Progenitor cell of endocrine pancreas (in vitro differentiated cells): Measurements from ENCODE around the gene ATOX1. TPM values are rescaled to one million over a fixed set of nuclear protein-coding genes. Genes with fewer than 3 reads are reported as not detected.

Experiments used
- DNase-seq: peaks from one replicate; pipeline ENCODE4 v3.0.0; 2021; ENCODE audit warnings: low spot score; ENCODE audit not compliant: unreplicated experiment
- H3K27ac Mint-ChIP-seq: 2 replicates; pipeline ENCODE4 v1.8.0; 2021; ENCODE audit warnings: mild to moderate bottlenecking, moderate library complexity, mixed read lengths
- H3K27me3 Mint-ChIP-seq: 2 replicates; pipeline ENCODE4 v1.8.0; 2021; ENCODE audit warnings: mixed read lengths
- H3K36me3 Mint-ChIP-seq: 2 replicates; pipeline ENCODE4 v1.8.0; 2022; ENCODE audit warnings: mixed read lengths; ENCODE audit not compliant: insufficient read depth
- H3K4me1 Mint-ChIP-seq: 2 replicates; pipeline ENCODE4 v1.8.0; 2021; ENCODE audit warnings: low read depth, mixed read lengths
- H3K4me3 Mint-ChIP-seq: 2 replicates; pipeline ENCODE4 v1.8.0; 2021; ENCODE audit warnings: low read depth, mild to moderate bottlenecking, moderate library complexity, mixed read lengths
- H3K9me3 Mint-ChIP-seq: 2 replicates; pipeline ENCODE4 v1.8.0; 2021; ENCODE audit warnings: low read depth, mixed read lengths
- CTCF ChIP-seq: fragments of 200-600 bp; sonication (generic); IDR thresholded peaks from one replicate; pipeline ENCODE4 v1.5.0; 2021; ENCODE audit warnings: antibody characterized with exemption, mild to moderate bottlenecking; ENCODE audit not compliant: unreplicated experiment
- total RNA-seq: library from RNA; stranded (reverse); gene quantifications from 2 replicates; pipeline ENCODE4 v1.2.1, GENCODE V29; 2021

ATOX1 gene
- total RNA-seq, 1 donor from 2014 or later: 108 TPM

- H3K36me3 Mint-ChIP-seq: no peaks in the 10 kb centered on the region
- H3K4me3 Mint-ChIP-seq: no peak overlapping the region
- H3K4me1 Mint-ChIP-seq: no peaks in the 10 kb centered on the region
- peaks cover 10% of the 10 kb centered on the region for H3K27me3 Mint-ChIP-seq
- no peak overlapping the region for H3K27ac Mint-ChIP-seq
- TF ChIP-seq CTCF: no peak
- no peaks in the 10 kb centered on the region for H3K9me3 Mint-ChIP-seq
- no peak for DNase-seq
Measured at GRCh38 chr5:151717416-151717815, 41.0 kb downstream of the ATOX1 start.

- H3K27ac Mint-ChIP-seq: no peak overlapping the region
- no peaks in the 10 kb centered on the region for H3K27me3 Mint-ChIP-seq
- no peak for DNase-seq
- no peak for TF ChIP-seq CTCF
- no peaks in the 10 kb centered on the region for H3K36me3 Mint-ChIP-seq
- peaks cover 6% of the 10 kb centered on the region for H3K4me1 Mint-ChIP-seq
- H3K4me3 Mint-ChIP-seq: no peak overlapping the region
- no peaks in the 10 kb centered on the region for H3K9me3 Mint-ChIP-seq
Measured at GRCh38 chr5:151709109-151709735, 49.2 kb downstream of the ATOX1 start.

- no peak for DNase-seq
- Mint-ChIP-seq H3K27ac (no peak overlapping the region), H3K4me1 (peaks cover 15% of the 10 kb centered on the region), H3K27me3 (no peaks in the 10 kb centered on the region), H3K4me3 (no peak overlapping the region), H3K9me3 (no peaks in the 10 kb centered on the region), H3K36me3 (no peaks in the 10 kb centered on the region)
- no peak for TF ChIP-seq CTCF
Measured at GRCh38 chr5:151708126-151708525, 50.3 kb downstream of the ATOX1 start.

GRCh38 chr5:151707567-151707966, 50.9 kb downstream of the ATOX1 start:
- Mint-ChIP-seq H3K27me3 (no peaks in the 10 kb centered on the region), H3K9me3 (no peaks in the 10 kb centered on the region), H3K36me3 (no peaks in the 10 kb centered on the region), H3K4me1 (peaks cover 18% of the 10 kb centered on the region), H3K27ac (no peak overlapping the region), H3K4me3 (no peak overlapping the region)
- no peak for DNase-seq
- TF ChIP-seq CTCF: no peak

GRCh38 chr5:151706906-151707305, 51.5 kb downstream of the ATOX1 start:
- no peaks in the 10 kb centered on the region for H3K27me3 Mint-ChIP-seq
- no peaks in the 10 kb centered on the region for H3K9me3 Mint-ChIP-seq

More at GRCh38 chr5:151706906-151707305, 51.5 kb downstream of the ATOX1 start:
- DNase-seq: no peak
- Mint-ChIP-seq H3K36me3 (no peaks in the 10 kb centered on the region), H3K4me3 (no peak overlapping the region), H3K4me1 (peaks cover 18% of the 10 kb centered on the region), H3K27ac (no peak overlapping the region)
- no peak for TF ChIP-seq CTCF
